ENCODE data around the gene CCDC91. TPM values are rescaled to one million over a fixed set of nuclear protein-coding genes. Genes with fewer than 3 reads are reported as not detected.

The CCDC91 gene
- total and polyA plus RNA-seq, 2 of the 4 experiments (the other 2 are of a cell fraction): 8.6 to 14.7 TPM

DNA sequence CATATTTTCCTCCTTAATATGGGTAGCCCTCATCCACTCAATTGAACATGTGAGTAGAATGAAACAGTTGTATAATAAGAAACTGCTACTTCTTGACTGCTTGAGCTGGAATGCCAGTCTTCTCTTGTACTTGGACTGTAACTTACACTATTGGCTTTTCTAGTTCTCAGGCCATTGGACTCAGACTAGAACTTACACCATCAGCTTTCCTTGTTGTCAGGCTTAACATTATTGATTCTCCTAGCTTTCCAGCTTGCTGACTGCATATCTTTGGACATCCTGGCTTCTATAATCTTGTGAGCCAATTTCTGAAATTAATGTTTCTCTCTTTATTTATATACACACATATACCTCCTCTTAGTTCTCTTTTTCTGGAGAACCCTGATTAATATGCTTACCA lies 24.8 kb downstream of the CCDC91 start:
- Histone ChIP-seq H4K20me1 (ENCODE audit: insufficient read depth, low read length) (no peaks in the 10 kb centered on the region), H3K56ac (ENCODE audit: extremely low read depth, insufficient read depth, low read length) (no peak overlapping the region), H3K18ac (ENCODE audit: low read depth, low read length) (no peak overlapping the region), H3K4me2 (ENCODE audit: low read depth, low read length) (no peak overlapping the region), H4K5ac (ENCODE audit: low read depth, low read length) (no peak overlapping the region), H2AK5ac (ENCODE audit: low read depth, low read length) (no peak overlapping the region), H3K27me3 (ENCODE audit: control insufficient read depth, insufficient read depth, low read length) (no peaks in the 10 kb centered on the region), H2AFZ (replicated peaks; ENCODE audit: low read length, poor library complexity) (no peak overlapping the region), H3K79me1 (ENCODE audit: low read depth in 1 of 2, low read length in 2 of 2) (peaks cover 0 to 6% of the 10 kb centered on the region in 2 experiments; a peak in 2 of 4 replicates), H3K27ac (ENCODE audit: insufficient read depth, low read length) (no peak overlapping the region), H3K36me3 (ENCODE audit: control insufficient read depth, insufficient read depth, low read length) (peaks cover 1% of the 10 kb centered on the region; the same call in 1 of the 2 replicates), H2BK15ac (ENCODE audit: low read depth, low read length) (no peak overlapping the region), H2BK20ac (ENCODE audit: low read depth, low read length) (no peak overlapping the region), H4K91ac (ENCODE audit: insufficient read depth, low read depth, low read length) (no peak overlapping the region), H3K4me3 (ENCODE audit: insufficient read depth, low read depth, low read length) (no peak overlapping the region), H2BK120ac (ENCODE audit: low read depth, low read length) (no peak overlapping the region), H3K4ac (ENCODE audit: low read depth, low read length) (no peak overlapping the region), H3K9ac (ENCODE audit: low read depth, low read length) (no peak overlapping the region), H4K8ac (ENCODE audit: low read depth in 2 of 2, low read length in 2 of 2) (no peak overlapping the region), H3K9me1 (ENCODE audit: insufficient read depth, low read length) (no peaks in the 10 kb centered on the region), H3K4me1 (ENCODE audit: control insufficient read depth, insufficient read depth, low read length) (no peaks in the 10 kb centered on the region), H3K14ac (replicated peaks; ENCODE audit: low read depth, low read length) (no peak overlapping the region), H2AK9ac (replicated peaks; ENCODE audit: low read depth, low read length, poor library complexity) (no peak overlapping the region), H2BK5ac (ENCODE audit: low read depth, low read length, poor library complexity, severe bottlenecking) (no peak overlapping the region), H3K9me3 (ENCODE audit: control insufficient read depth, insufficient read depth, low read length) (0 out of 2 replicates have a peak, but pooled peaks cover 1% of the 10 kb centered on the region), H3K23ac (ENCODE audit: low read depth, low read length) (no peak overlapping the region)
- dilution Hi-C loops (cut with HindIII; ENCODE audit: low sequenced_read_pairs, unreplicated experiment) (no loop called here), intact Hi-C loops (cut with micrococcal nuclease) (no loop called here), in situ Hi-C loops (cut with MboI; ENCODE audit: low sequenced_read_pairs) (no loop called here)
- BruUV-seq (replicated peaks): no TSS peak
- ChIA-PET CTCF (interaction anchor here (0.6 kb wide), 1 partner anchor 249 kb away, joined by 4 read pairs; no protein-coding TSS in a partner anchor), POLR2A (ENCODE audit: unreplicated experiment) (no interaction called here)
- no peak for TF ChIP-seq NFE2L2 (IDR thresholded peaks at IDR 0.05; ENCODE audit: low read depth, low read length)
- TF ChIP-seq MAZ (IDR thresholded peaks at IDR 0.05; ENCODE audit: borderline replicate concordance, low read depth, low read length): no peak
- TF ChIP-seq, protein P1, sequence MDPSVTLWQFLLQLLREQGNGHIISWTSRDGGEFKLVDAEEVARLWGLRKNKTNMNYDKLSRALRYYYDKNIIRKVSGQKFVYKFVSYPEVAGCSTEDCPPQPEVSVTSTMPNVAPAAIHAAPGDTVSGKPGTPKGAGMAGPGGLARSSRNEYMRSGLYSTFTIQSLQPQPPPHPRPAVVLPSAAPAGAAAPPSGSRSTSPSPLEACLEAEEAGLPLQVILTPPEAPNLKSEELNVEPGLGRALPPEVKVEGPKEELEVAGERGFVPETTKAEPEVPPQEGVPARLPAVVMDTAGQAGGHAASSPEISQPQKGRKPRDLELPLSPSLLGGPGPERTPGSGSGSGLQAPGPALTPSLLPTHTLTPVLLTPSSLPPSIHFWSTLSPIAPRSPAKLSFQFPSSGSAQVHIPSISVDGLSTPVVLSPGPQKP (IDR thresholded peaks at IDR 0.05; ENCODE audit: borderline replicate concordance, low read depth, low read length): no peak
- DNase-seq (no peak), ATAC-seq (ENCODE audit: low read depth) (no peak)

Measured in IMR-90 (cell line).